SK-N-MC (cell line): ENCODE data around the gene SLC35F1.

Experiments
- DNase-seq: peaks from one replicate; pipeline ENCODE4 v3.0.0-alpha.2; 2011; ENCODE audit warnings: low read depth, low spot score
- H3K27ac ChIP-seq: fragments of 200-600 bp; sonication (generic); 2 replicates; pipeline ENCODE4 v1.5.1; 2016; ENCODE audit warnings: mixed run types
- H3K36me3 ChIP-seq: fragments of 200-600 bp; sonication (generic); 2 replicates; pipeline ENCODE4 v1.6.1; 2017; ENCODE audit warnings: antibody characterized with exemption, low read length, mixed read lengths; ENCODE audit not compliant: insufficient read depth
- H3K4me3 ChIP-seq: fragments of 200-600 bp; sonication (generic); 2 replicates; pipeline ENCODE4 v1.5.1; 2016
- H3K9ac ChIP-seq: fragments of 200-600 bp; sonication (generic); 2 replicates; pipeline ENCODE4 v1.8.0; 2017; ENCODE audit warnings: mixed run types, mixed read lengths; ENCODE audit not compliant: insufficient read length
- H3K9me3 ChIP-seq: fragments of 200-600 bp; sonication (generic); 2 replicates; pipeline ENCODE4 v1.6.1; 2017; ENCODE audit warnings: low read depth, mild to moderate bottlenecking, antibody characterized with exemption, low read length, moderate library complexity, mixed read lengths
- EZH2 ChIP-seq: fragments of 200-600 bp; sonication (generic); IDR thresholded peaks from one replicate; pipeline ENCODE4 v1.6.1; 2017; ENCODE audit warnings: antibody characterized with exemption
- FOXP2 ChIP-seq: optimal IDR thresholded peaks from 2 replicates; pipeline ENCODE3; 2011; ENCODE audit warnings: mild to moderate bottlenecking, moderate library complexity; ENCODE audit not compliant: insufficient read depth; ENCODE audit errors: extremely low read length, control extremely low read depth
- POLR2AphosphoS5 ChIP-seq: IDR thresholded peaks from 2 replicates; pipeline ENCODE4 v1.6.1; 2012; ENCODE audit warnings: mild to moderate bottlenecking, low read depth, low read length, borderline replicate concordance

SLC35F1 gene

GRCh38 chr6:117930645-117931044, 23.6 kb downstream of the SLC35F1 start:
- Histone ChIP-seq H3K4me3 (no peak overlapping the region), H3K36me3 (no peaks in the 10 kb centered on the region), H3K27ac (no peak overlapping the region), H3K9ac (no peak overlapping the region), H3K9me3 (no peaks in the 10 kb centered on the region)
- DNase-seq, result no peak
- TF ChIP-seq EZH2 (no peak), FOXP2 (no peak), POLR2AphosphoS5 (no peak)

DNA sequence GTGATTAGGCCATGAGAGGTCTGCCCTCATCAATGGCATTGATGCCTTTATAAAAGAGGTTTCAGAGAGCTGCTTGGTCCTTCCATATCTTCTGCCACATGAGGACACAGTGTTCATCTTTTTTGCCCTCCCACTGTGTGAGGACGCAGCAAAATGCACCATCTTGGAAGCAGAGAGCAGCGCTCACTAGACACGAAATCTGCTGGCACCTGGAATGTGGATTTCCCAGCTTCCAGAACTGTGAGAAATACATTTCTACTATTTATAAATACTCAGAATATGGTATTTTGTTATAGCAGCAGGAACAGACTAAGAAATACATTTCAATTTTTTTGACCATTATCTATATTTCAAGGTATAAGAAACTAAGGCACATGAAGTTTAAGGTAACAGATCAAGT, 24.9 kb downstream of the SLC35F1 start:
- TF ChIP-seq FOXP2 (no peak), EZH2 (no peak), POLR2AphosphoS5 (no peak)
- Histone ChIP-seq H3K4me3 (no peak overlapping the region), H3K9ac (no peak overlapping the region), H3K9me3 (no peaks in the 10 kb centered on the region), H3K27ac (no peak overlapping the region), H3K36me3 (no peaks in the 10 kb centered on the region)
- no peak for DNase-seq

GRCh38 chr6:117932676-117933075, 25.6 kb downstream of the SLC35F1 start:
- Histone ChIP-seq H3K4me3 (no peak overlapping the region), H3K9ac (no peak overlapping the region), H3K9me3 (no peaks in the 10 kb centered on the region), H3K36me3 (no peaks in the 10 kb centered on the region), H3K27ac (no peak overlapping the region)
- DNase-seq, result no peak
- TF ChIP-seq EZH2 (no peak), FOXP2 (no peak), POLR2AphosphoS5 (no peak)

DNA sequence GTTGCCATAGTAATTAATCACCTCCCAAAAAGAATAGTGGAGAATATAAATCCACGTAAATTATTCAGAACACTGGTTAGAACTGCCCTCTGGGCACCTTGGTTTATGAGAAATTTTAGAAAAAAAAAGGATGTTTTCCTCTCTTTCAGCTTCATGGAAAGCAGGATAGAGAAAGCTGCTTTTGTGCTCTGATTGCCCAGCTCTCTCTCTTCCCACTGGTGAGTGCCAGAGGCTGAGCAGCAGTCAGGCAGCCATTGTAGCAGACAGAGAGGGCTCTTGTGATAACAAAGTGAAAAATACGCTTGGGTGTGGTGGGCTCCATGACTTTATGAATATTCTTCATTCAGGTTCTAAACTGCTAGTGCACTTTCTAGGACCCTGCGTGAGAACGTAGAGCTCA, 26.4 kb downstream of the SLC35F1 start:
- no peak for DNase-seq

DNA sequence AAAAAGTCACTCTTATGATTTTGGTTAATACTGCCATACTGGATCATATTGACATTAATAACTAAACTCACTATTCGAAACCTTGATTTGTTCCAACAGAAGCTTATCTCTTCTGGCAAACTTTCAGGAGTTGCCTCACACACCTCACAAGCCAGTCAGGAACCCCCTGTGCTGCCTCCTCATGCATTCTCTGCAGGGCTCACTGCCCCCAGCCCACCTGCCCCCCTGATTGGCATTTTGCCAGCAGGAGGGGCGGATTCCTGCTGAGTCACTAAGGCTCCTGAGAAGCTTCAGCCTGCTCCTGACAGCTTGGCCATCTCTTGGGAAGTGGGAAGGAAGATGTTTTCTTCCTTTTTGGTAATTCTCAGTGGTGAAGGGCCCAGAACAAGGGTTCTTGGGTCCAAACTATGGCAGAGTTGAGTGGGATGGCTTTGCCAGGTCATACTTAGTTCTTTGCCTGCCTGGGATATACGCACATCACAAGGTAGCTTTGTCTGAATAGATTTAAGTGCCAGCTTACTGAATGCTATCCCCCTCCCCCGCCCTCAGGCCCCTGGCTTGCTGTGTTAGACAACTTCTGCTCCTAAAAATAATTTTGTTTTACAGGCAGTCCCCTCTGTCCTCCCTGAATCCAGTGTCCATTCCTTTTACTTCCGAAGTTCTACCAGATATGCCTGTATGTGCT, 31.4 kb downstream of the SLC35F1 start:
- no peak for DNase-seq
- no peak overlapping the region for H3K9ac ChIP-seq
- H3K36me3 ChIP-seq, result no peaks in the 10 kb centered on the region

More for the DNA sequence above, 26.4 kb downstream of the SLC35F1 start:
- TF ChIP-seq POLR2AphosphoS5, result no peak
- no peak for TF ChIP-seq FOXP2
- no peak for TF ChIP-seq EZH2
- Histone ChIP-seq H3K27ac (no peak overlapping the region), H3K9me3 (no peaks in the 10 kb centered on the region), H3K4me3 (no peak overlapping the region), H3K9ac (no peak overlapping the region), H3K36me3 (no peaks in the 10 kb centered on the region)

DNA sequence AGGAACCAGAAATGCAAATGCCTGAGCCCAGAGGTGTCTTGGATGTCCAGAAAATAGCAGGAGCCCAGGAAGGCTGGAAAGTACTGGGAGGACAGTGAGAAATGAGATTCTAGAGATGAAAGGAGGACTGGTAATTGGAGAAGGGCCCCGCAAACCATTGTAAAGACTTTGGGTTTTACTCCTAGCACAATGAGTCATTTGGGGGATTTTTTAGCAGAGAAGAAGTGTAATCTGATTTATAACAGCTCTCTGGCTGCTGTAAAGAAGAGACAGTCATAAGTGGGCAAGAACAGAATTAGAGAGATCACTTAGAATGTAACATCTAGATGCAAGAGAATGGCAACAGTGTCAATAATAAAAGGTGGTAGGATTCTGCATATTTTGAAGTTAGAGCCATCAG, 40.2 kb downstream of the SLC35F1 start:
- Histone ChIP-seq H3K4me3 (no peak overlapping the region), H3K9ac (no peak overlapping the region), H3K36me3 (no peaks in the 10 kb centered on the region), H3K27ac (no peak overlapping the region), H3K9me3 (no peaks in the 10 kb centered on the region)
- DNase-seq, result no peak
- TF ChIP-seq EZH2 (no peak), POLR2AphosphoS5 (no peak), FOXP2 (no peak)

More for the DNA sequence above, 31.4 kb downstream of the SLC35F1 start:
- TF ChIP-seq EZH2 (no peak), FOXP2 (no peak), POLR2AphosphoS5 (no peak)
- no peaks in the 10 kb centered on the region for H3K9me3 ChIP-seq
- no peak overlapping the region for H3K27ac ChIP-seq
- H3K4me3 ChIP-seq, result no peak overlapping the region

DNA sequence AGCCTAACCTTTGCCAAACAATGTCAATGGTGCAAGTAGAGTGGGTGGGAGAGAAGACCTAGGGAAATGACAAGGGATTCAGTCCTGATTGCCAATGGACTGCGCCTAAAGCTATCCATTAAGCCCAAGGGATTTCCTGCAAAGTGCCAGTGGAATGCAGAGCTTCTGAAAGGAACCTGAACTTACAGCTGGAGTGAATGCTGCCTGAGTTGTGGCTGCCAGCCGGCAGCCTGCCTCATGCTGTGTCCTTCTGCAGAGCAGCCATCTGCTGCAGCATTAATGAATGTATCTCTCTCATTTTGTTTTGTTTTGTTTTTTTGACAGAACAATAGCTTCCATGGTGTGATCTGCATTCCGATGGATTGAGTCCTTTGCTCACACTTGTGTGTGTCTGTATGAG, 44.7 kb downstream of the SLC35F1 start:
- DNase-seq, result no peak
- H3K27ac ChIP-seq, result no peak overlapping the region
- H3K9me3 ChIP-seq, result no peaks in the 10 kb centered on the region
- TF ChIP-seq FOXP2, result no peak
- no peak for TF ChIP-seq POLR2AphosphoS5
- no peak for TF ChIP-seq EZH2
- no peak overlapping the region for H3K4me3 ChIP-seq
- H3K36me3 ChIP-seq, result no peaks in the 10 kb centered on the region
- no peak overlapping the region for H3K9ac ChIP-seq

GRCh38 chr6:117955684-117956256, 48.7 kb downstream of the SLC35F1 start:
- Histone ChIP-seq H3K36me3 (no peaks in the 10 kb centered on the region), H3K9ac (no peak overlapping the region), H3K27ac (no peak overlapping the region), H3K9me3 (no peaks in the 10 kb centered on the region), H3K4me3 (no peak overlapping the region)
- DNase-seq, result no peak
- TF ChIP-seq EZH2 (no peak), POLR2AphosphoS5 (no peak), FOXP2 (no peak)

GRCh38 chr6:117956386-117956785, 49.3 kb downstream of the SLC35F1 start:
- no peak for DNase-seq
- H3K4me3 ChIP-seq, result no peak overlapping the region
- TF ChIP-seq FOXP2, result no peak
- TF ChIP-seq POLR2AphosphoS5, result no peak
- TF ChIP-seq EZH2, result no peak

More at GRCh38 chr6:117956386-117956785, 49.3 kb downstream of the SLC35F1 start:
- H3K27ac ChIP-seq, result no peak overlapping the region
- no peak overlapping the region for H3K9ac ChIP-seq
- no peaks in the 10 kb centered on the region for H3K36me3 ChIP-seq
- H3K9me3 ChIP-seq, result no peaks in the 10 kb centered on the region
